GM19351 (cell line): Measurements from ENCODE around the gene TNPO1.
A peak's percentile ranks its signal among the peaks of the same experiment; 100 is the strongest.
"Not testable (repeated sequence)": the region's sequence is repeated elsewhere in the genome, so short reads cannot be mapped to it uniquely, and the experiment has no call there.

ENCODE experiments used
- ATAC-seq: cut with Tn5 transposase; IDR thresholded peaks from one replicate; pipeline ENCODE4 v1.9.1; 2021; ENCODE audit warnings: mild to moderate bottlenecking, moderate library complexity; ENCODE audit not compliant: unreplicated experiment

The TNPO1 gene

DNA sequence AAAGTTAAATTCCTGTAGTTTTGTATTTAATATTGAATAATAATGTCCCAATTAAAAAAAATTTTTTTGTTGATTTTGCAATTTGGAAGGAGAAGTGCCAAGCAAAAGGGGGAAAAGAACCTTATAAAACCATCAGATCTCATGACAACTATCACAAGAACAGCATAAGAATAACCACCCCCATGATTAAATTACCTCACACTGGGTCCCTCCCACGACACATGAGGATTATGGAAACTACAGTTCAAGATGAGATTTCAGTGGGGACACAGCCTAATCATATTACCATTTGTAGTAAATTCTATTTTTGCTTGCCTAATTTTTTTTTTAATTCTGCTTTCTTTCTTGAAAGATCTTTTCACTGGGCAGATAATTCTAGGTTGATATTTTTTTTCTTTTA, 106.0 kb downstream of the TNPO1 start:
- ATAC-seq = no peak

DNA sequence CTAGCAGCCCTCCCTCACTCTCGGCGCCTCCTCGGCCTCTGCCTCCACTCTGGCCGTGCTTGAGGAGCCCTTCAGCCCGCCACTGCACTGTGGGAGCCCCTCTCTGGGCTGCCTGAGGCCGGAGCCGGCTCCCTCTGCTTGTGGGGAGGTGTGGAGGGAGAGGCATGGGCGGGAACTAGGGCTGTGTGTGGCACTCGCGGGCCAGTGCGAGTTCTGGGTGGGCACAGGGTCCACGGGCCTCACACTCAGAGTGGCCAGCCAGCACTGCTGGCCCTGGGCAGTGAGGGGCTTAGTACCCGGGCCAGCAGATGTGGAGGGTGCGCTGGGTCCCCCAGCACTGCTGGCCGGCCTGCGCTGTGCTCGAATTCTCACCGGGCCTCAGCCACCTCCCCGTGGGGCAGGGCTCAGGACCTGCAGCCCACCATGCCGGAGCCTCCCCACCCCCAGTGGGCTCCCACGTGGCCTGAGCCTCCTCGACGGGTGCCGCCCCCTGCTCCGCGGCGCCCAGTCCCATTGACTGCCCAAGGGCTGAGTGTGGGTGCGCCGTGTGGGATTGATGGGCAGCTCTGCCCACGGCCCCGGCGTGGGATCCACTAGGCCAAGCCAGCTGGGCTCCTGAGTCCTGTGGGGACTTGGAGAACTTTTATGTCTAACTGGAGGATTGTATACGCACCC, 109.0 kb downstream of the TNPO1 start:
- no peak for ATAC-seq

DNA sequence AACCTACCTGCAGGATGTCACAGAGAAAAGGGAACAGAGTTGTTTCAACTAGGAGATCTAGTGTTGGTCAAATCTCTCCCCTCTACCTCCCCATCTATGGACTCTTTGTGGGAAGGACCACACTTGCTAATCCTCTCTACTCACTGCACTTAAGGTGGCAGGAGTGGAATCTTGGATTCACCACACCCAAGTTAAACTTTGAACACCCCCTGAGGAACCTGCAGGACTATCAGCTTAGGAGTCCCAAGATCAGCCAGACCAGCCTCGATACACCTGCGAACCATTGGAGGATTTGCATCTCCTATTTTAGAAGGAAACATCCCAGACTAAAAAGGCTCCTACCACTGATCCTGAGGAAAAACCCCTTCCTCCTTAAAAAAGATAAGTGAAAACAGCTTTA, 116.2 kb downstream of the TNPO1 start:
- ATAC-seq = not testable (repeated sequence)

DNA sequence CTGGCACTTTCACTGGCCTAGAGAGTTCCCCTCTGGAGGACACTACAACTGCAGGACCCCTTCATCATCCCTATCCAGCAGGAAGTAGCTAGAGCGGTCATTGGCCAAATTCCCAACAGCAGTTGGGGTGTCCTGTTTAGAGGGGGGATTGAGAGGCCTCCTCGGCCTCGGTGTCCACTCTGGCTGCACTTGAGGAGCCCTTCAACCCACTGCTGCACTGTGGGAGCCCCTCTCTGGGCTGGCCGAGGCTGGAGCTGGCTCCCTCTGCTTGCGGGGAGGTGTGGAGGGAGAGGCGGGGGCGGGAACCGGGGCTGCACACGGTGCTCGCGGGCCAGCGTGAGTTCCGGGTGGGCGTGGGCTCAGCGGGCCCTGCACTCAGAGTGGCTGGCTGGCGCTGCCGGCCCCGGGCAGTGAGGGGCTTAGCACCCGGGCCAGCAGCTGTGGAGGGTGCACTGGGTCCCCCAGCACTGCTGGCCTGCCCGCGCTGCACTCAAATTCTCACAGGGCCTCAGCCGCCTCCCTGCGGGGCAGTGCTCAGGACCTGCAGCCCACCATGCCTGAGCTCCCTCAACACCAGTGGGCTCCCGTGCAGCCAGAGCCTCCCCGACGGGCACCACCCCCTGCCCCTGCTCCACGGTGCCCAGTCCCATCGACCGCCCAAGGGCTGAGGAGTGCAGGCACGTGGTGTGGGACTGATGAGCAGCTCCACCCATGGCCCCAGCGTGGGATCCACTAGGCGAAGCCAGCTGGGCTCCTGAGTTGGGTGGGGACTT, 118.7 kb downstream of the TNPO1 start:
- ATAC-seq = not testable (repeated sequence)

DNA sequence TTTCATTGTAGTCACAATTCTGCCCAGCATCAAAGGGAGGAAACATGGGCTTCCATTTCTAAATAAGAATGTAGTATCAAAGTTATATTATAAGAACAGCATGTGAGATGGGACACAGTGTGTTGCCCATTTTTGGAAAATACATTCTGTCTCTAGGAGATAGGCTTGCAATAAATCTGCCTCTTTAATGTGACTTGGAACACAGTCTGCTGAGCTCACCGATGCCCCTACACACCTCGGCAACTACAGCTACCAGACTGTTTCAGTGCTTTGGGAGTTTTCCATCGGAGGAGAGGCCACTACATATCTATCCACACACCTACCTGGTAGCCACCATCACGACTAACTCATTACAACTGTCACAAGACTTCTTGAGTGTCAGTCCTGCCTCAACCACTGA, 120.4 kb downstream of the TNPO1 start:
- no peak for ATAC-seq

DNA sequence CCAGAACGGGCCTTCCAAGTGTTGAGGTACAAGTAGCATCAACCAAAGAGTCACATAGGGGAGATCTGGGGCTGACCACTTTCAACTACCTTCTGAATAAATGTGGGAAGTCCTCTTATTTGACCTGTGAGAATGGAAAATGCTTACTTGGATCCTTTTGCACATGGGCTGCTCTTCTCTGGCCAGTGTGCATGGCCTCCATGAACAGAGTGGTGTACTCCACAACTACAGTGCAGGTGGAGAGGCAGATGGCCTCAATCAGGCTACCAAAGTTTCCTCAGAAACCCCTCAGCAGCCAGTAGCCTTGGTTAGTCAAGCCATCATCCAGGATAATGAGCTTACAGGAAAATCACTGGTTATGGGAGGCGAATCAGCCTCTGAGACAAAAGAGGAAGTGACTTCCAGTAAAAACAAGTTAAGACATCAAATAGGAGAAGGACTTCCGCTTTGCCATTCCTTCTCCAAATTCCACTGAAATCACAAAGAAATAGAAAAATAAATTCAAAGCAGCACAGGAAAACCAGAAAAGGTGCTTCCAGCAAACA, 121.1 kb downstream of the TNPO1 start:
- ATAC-seq = no peak

DNA sequence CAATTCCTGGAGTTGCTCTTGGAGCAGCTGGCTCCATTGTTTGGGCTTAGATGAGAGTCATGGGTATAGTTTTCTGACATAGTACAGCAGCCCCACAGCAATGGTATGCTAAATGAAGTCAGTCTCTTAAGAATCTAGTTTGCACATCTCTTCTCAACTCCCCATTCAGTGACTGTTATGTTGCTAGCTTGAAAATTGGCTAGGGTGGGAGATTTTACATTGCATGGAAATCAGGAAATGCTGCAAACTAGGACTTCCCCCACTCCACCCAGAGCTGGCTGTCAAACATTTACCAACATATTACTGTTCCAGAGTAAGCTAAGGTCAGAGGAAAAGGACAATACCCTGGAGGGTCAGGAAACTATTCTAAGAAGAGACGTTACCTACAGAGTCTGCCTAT, 121.7 kb downstream of the TNPO1 start:
- no peak for ATAC-seq

DNA sequence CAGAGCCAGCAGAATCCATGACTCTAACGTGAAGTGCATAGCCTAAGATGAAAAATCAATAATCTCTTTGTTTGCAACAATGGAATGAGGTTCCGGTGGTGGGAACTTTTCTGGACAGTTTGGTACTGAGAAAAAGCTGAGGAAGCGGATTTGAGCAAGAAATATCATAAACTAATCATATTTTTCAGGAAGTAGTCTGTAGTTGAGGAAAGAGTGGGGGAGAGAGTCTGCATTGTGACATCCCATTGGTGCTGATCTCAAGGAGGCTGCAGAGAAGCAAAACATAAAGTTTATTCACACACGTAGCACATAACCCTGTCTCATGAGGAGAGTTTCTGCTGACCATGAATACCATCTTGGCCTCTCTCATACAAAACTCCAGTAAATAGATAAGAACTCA, 123.6 kb downstream of the TNPO1 start:
- ATAC-seq = no peak

DNA sequence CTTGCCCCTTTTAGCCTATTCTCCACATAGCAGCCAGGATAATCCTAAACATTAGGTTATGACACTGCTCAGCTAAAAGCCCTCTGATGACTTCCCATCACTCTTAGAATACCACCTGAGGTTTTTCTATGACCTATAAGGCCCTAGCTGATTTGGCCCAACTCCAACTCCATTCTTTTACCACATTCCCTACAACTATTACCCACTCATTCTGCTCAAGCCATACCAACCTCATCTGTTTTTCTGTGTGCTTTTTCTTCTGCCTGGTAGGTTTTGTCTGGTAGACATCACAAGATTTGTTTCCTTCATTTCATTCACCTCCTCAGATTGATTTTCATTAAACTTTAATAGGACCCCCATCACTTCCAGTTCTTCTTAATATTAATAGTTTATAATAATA, 126.8 kb downstream of the TNPO1 start:
- no peak for ATAC-seq

DNA sequence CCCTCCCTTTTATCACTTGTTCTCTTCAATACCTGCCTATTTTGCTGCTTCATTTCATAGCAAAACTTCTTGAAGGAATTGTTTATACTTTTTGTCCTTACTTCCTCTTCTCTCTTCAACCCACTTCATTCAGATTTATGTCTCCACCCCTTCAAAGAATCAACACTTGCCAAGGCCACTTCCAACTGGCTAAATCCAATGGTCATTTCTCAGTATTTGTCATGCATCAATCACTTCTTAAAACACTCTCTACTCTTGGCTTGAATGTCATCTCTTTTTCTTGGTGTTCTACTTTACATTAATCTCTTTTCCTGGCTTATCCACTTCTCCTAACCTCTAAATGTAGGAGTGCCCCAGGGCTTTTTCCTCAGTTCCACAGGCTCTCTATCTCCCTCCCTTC, 131.0 kb downstream of the TNPO1 start:
- ATAC-seq = no peak

DNA sequence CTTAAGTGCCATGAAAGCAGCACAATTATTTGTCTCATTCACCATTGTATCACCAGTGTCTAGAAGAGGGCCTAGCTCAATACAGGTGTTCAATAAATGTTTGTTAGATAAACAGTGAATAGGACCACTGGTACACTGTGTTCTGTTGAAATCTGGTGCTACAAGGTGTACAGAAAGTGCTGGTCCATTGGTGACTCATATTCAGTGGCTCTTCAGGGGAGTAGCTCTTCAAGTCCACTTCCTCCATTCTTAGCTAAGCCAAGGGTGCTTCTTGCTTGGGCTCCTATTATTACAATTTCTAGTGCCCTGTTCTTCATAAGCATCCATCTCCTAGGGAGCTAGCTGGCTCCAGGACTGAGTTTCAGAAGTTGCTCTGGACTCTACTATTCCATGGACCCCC, 133.0 kb downstream of the TNPO1 start:
- ATAC-seq = no peak

DNA sequence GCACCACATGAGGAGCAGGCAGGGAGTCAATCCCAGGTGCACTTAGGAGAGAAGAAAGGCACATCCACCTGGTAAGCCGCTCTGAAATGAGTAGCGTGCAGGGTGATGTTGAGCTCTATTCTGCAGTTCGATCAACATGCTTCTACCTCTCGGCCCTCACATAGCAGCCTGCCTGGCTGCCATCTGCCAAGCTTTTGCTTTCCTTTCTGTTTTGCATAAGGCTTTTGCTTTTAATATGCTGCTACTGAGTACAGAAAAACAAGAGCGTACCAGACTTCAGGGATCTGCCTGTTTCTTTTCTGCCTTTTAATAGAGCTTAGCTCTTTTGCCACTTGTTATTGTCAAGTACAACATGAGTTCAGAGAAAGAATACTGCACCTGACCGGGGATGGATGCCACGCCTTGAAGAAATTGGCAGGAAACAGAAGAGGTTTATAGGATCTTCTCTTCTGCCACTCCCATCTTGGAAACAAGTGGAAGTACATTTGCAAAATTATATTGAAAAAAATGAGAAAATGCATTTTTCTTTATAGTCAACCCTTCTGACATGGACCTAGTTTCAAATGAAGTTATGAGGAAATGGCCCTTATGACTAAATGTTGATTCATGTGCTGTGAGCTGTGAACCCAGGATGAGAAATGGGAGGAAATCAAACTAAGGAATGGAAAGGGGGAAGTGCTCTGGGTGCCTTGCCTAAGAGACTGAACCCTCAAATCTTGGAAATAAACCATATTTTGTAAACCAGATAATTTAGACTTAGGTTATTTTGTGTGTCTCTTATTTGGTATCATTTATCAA, 135.4 kb downstream of the TNPO1 start:
- no peak for ATAC-seq

DNA sequence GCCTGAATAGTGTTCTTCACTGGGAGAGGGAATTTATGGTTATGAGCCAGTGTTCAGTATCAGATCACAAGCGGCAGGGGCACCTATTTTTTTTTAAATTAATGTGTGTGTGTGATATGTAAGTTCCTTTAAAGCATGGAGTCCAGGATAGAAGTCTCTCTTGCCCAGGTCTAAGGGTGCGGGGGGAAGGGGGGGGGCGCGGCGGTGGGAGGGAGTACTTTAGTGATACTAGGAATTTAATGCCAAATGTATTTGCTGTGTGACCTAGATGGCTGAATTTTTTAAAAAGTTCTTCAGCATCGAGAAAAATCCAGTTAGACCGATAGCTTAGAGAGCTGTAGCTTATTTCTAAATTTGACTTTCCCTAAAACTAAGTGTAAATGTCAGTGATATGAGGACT, 137.9 kb downstream of the TNPO1 start:
- ATAC-seq = no peak

DNA sequence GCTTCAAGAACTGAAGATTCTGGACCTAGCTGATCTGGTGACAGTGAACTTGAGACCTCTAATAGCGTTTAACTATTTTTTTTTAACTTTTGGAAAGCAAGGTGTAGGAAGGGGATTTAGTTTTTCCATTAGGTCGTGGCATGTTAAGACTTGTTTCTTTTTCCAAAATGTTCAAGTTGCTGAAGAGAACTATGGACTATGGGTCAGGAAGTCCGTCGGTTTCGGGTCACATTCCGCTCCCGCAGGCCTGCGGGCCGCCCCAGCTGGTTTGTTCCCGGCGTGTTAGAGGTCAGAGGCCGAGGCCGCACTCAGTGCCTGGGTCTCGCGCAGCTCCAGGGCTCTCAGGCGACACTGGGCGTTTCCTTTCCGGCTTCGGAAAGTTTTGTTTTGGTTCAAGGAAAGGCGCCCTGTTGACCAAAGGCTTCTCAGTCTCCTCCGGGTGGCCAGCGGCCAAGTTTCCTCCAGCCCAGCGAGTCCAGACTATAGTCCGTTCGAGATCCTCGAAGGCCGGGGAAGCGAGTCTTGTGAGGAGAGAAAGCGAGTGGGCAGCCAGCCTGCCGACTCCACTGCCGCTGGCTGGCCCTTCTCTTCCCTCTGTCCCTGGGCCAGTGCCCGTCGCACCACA, 138.8 kb downstream of the TNPO1 start:
- ATAC-seq = peak; percentile 41

DNA sequence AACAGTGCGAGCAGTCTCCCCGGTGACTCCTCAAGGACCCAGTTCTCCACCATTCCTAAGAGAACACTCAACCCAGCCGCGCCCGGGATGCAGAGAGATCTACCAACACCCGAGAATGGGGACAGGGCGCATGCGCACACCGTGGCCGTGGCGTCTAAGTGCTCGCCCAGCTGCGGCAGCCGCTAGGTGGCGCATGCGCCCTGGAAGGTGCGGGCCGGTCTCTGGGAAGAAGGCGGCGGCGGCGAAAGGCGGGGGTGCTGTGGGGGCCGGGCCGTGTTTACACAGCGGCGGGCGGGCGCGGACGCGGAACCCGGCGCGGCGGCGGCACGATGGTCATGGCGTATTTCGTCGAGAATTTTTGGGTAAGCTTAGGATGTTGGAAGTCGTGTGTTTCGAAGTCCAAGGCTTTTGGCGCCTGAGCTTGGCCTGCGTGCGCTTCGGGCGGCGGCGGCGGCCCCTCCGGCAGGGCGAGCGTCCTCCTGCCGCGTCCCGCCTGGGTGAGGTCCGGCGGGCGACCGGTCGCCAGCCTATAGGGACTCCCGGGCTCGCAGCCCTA, 139.4 kb downstream of the TNPO1 start, which contains the start of gene FCHO2:
FCHO2 (plus strand) TSS at position 274 of the 556 bp plus-strand sequence; CDS start at position 330, 56 bp downstream.
- peak; percentile 92 for ATAC-seq

DNA sequence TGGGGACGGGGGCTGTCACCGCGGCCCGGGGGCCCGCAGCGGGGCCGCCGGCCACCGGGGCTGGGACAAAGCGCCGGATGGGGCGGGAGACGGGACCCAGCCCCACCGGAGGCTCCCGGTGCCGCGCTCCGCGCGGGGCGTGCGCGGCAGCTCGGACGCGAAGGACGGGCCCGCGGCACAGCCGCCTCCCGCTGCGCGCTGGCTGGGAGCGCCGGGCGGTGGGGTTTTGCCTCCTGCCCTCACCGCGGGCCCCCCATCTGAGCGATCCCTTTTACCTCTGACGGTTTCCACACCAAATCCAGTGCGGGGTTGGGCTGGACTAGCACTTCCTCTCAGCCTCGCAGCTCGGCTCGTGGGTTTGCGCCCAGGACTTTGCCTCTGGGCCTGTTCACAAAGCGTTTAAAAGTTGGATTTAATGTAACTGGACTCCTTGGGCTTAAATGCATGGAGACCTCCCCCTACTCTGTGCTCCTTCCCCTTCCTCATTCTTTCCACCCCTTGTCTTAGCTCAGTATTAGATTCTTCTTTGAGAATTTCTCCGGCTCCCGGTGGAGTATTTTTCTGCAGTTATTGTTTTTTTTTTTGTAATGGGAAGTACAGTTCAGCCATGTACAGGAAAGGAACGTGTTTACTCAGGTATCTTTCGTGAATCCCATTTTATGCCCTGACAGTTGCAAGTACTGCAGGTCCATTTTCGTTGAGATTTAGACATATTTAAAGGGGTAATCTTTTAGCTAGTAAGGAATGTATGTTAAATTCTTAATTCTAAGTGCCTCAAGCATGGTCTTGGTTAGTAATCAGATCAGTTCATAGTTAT, 140.1 kb downstream of the TNPO1 start:
- ATAC-seq = peak; percentile 36

DNA sequence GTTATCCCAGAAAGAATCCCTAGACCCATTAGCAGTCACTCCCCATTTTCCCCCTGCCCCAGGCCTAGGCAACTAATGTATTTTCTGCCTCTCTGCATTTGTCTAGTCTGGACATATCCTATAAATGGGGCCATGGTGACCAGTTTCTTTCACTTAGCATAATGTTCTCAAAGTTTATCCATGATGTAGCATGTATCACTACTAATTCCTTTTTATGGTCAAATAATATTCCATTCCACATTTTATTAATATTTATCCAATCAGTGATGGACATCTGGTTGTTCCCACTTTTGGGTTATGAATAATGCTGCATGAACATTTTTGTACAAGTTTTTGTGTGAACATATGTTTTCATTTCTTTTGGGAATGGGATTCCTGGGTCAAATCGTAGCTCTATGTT, 140.9 kb downstream of the TNPO1 start:
- ATAC-seq = no peak

DNA sequence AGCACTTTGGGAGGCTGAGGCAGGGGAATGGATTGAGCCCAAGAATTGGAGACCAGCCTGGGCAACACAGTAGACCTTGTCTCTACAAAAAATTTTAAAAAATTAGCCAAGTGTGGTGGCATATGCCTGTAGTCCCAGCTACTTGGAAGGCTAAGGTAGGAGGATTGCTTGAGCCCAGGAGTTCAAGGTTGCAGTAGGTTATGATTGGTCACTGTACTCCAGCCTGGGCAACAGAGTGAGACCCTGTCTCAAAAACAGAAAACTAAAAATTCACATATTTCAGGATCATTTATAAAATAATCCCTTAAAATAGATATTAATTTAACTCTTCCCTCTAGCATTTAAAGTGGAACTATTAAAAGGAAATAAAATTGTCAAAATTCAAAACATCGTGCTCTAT, 142.8 kb downstream of the TNPO1 start:
- ATAC-seq = no peak
